HL-60 (cell line): ENCODE measurements around the gene DNMT3A.

Source experiments
- POLR2AphosphoS5 ChIP-seq: IDR thresholded peaks from 2 replicates; pipeline ENCODE4 v1.6.1; 2012; ENCODE audit warnings: low read depth
- SPI1 ChIP-seq: IDR thresholded peaks from 2 replicates; pipeline ENCODE4 v1.6.1; 2012; ENCODE audit warnings: low read depth, mild to moderate bottlenecking, borderline replicate concordance
- TF ChIP-seq, protein P1 (sequence below): IDR thresholded peaks from one replicate; pipeline ENCODE4 v1.5.1; 2011; ENCODE audit warnings: low read length, control low read depth, inconsistent platforms; ENCODE audit not compliant: insufficient read depth
- TF ChIP-seq, protein P2 (sequence below): IDR thresholded peaks from 2 replicates; pipeline ENCODE4 v1.6.1; 2012; ENCODE audit warnings: low read depth; ENCODE audit not compliant: insufficient replicate concordance

DNA sequence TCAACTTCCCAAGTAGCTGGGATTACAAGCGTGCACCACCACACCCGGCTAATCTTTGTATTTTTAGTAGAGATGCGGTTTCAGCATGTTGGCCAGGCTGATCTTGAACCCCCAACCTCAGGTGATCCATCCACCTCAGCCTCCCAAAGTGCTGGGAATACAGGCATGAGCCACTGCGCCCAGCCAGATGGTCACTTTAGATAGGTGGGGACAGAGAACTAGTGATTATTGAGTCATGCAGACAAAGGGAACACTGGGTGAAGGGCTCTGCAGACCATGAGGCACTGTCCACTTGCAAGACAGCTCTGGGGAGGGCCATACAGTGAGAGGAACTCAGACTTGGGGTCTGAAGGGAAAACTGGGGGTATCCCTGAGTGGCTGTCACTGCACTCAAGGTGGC is 114.9 kb downstream of the DNMT3A start:
- TF ChIP-seq, protein P1, sequence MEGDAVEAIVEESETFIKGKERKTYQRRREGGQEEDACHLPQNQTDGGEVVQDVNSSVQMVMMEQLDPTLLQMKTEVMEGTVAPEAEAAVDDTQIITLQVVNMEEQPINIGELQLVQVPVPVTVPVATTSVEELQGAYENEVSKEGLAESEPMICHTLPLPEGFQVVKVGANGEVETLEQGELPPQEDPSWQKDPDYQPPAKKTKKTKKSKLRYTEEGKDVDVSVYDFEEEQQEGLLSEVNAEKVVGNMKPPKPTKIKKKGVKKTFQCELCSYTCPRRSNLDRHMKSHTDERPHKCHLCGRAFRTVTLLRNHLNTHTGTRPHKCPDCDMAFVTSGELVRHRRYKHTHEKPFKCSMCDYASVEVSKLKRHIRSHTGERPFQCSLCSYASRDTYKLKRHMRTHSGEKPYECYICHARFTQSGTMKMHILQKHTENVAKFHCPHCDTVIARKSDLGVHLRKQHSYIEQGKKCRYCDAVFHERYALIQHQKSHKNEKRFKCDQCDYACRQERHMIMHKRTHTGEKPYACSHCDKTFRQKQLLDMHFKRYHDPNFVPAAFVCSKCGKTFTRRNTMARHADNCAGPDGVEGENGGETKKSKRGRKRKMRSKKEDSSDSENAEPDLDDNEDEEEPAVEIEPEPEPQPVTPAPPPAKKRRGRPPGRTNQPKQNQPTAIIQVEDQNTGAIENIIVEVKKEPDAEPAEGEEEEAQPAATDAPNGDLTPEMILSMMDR, result no peak
- no peak for TF ChIP-seq POLR2AphosphoS5
- TF ChIP-seq, protein P2, sequence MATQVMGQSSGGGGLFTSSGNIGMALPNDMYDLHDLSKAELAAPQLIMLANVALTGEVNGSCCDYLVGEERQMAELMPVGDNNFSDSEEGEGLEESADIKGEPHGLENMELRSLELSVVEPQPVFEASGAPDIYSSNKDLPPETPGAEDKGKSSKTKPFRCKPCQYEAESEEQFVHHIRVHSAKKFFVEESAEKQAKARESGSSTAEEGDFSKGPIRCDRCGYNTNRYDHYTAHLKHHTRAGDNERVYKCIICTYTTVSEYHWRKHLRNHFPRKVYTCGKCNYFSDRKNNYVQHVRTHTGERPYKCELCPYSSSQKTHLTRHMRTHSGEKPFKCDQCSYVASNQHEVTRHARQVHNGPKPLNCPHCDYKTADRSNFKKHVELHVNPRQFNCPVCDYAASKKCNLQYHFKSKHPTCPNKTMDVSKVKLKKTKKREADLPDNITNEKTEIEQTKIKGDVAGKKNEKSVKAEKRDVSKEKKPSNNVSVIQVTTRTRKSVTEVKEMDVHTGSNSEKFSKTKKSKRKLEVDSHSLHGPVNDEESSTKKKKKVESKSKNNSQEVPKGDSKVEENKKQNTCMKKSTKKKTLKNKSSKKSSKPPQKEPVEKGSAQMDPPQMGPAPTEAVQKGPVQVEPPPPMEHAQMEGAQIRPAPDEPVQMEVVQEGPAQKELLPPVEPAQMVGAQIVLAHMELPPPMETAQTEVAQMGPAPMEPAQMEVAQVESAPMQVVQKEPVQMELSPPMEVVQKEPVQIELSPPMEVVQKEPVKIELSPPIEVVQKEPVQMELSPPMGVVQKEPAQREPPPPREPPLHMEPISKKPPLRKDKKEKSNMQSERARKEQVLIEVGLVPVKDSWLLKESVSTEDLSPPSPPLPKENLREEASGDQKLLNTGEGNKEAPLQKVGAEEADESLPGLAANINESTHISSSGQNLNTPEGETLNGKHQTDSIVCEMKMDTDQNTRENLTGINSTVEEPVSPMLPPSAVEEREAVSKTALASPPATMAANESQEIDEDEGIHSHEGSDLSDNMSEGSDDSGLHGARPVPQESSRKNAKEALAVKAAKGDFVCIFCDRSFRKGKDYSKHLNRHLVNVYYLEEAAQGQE, result no peak
- TF ChIP-seq SPI1, result no peak
